Right ventricle myocardium superior (tissue), 1 donor: ENCODE data around the gene RMI1. TPM values are rescaled to one million over a fixed set of nuclear protein-coding genes. Genes with fewer than 3 reads are reported as not detected.
"Not testable (repeated sequence)": the region's sequence is repeated elsewhere in the genome, so short reads cannot be mapped to it uniquely, and the experiment has no call there.

Experiments
- ATAC-seq: fragments of 200-7000 bp; cut with Tn5 transposase; one replicate; pipeline ENCODE4 v1.9.1; 2020; ENCODE audit warnings: mild to moderate bottlenecking; ENCODE audit not compliant: poor library complexity
- DNase-seq: peaks from one replicate; pipeline ENCODE4 v3.0.0-alpha.2; 2020
- intact Hi-C: fragments of 100-400 bp; cut with DNase I; formaldehyde crosslinking; loops from one replicate; pipeline ENCODE4 v1.11.2; 2022
- microRNA-seq: library from miRNA; unstranded; fragments of <30 nt; microRNA quantifications from one replicate; pipeline ENCODE4 v1.2.0, GENCODE V29; 2020
- total RNA-seq: library from RNA; stranded (reverse); fragmentation: NEBNext Ultra II Directional; extraction: Animal tissue kit (Norgen Biotek cat#: 25700); gene quantifications from one replicate; pipeline ENCODE4 v1.2.1, GENCODE V29; 2021
- donor health status: DM: no; HTN: yes; CAD: no; lungs with severe emphysema.

Gene RMI1
- total RNA-seq, 1 donor from 2014 or later, result 7.6 TPM

DNA sequence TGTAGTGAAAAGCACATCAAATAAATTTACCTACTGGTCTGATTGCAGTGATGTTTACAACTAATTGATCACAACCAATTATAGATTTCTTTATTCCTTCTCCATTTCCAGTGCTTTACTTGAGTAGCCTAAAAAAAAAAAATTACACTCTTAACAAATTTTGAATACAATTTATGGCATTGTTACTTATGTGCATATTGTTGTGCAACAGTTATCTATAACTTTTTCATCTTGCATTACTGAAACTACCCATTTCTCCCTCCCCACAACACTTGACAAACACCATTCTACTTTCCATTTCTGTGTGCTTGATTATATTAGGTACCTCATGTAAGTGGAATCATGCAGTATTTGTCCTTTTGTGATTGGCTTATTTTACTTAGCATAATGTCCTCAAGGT, 12.3 kb downstream of the RMI1 start:
- intact Hi-C loops, result no loop called here
- DNase-seq, result no peak
- no peak for ATAC-seq

DNA sequence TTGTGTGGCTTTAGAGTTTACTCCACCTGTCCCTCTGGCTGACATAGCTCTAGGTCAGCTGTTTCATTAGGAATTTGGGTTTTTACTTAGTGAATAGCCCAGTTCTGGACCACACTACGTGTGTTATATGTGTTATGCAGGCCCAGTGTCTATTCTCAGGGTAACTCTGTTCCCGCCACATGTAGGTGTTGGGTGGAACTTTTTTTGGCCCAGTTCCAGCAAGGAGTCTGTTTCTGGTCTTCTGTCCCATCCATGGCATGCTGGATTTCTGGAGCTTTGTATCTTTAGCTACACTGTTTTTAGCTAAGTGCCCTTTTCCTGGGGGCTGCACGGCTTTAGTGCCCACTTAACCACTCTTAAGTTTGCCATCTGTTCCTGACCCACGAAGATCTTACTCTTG, 15.5 kb downstream of the RMI1 start:
- no peak for DNase-seq
- intact Hi-C loops, result no loop called here
- no peak for ATAC-seq

DNA sequence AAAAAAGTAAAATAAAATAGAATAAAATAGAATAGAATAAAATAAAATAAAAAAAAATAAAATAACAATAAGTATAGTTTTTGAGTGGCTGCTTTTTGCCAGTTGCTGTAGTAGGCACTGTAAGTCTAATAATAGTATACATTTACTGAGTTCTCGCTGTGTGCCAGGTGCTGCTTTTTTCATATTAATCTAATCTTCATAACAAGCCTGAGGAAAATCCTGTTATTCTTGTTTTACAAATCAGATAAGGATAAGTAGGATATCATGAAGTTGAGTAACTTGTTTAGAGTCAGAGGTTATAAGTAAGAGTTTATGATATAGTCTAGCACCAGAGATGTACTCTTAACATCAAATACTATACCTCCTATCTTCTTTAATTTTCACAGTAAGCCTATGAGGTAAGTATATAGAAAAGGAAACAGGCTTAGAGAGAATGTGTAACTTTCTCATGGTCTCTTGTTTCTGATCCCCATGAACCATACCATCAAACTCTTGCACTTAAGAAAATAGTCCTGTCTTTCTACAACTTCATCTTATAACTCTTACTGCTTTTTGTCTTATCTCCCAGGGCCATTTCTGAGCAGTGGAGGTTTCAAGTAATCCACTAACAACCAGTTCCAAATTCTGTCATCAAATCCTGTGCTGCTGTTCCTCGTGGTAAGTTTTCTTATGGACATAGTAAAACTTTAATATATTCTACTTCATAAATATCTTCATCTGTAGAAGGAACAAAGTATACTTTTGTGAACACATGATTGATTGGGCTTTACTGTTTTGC, 18.7 kb downstream of the RMI1 start:
- ATAC-seq, result no peak
- DNase-seq, result no peak
- intact Hi-C loops, result no loop called here

DNA sequence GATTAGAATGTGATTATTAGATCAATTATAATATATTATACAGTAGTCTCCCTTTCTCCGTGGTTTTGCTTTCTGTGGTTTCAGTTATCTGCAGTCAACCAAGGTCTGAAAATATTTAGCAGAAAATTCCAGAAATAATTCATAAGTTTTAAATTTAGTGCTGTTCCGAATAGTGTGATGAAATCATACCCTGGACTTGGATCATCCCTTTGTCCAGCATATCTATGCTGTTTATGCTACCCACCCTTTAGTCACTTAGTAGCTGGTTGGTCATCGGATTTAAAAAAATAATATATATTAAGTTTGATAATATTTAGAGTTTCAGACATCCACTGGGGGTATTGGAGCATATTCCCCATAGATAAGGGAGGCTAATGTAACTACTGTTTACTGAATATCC, 19.6 kb downstream of the RMI1 start:
- ATAC-seq (no peak), DNase-seq (no peak)
- intact Hi-C loops, result no loop called here

DNA sequence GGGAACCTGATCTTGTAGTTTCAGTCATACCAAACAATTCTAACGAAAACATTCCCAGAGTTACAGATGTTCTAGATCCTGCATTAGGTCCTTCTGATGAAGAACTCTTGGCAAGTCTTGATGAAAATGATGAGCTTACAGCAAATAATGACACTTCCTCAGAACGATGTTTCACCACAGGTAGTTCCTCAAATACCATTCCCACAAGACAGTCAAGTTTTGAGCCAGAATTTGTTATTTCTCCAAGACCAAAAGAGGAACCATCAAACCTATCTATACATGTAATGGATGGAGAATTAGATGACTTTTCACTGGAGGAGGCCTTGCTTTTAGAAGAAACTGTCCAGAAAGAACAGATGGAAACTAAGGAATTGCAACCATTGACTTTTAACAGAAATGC, 21.0 kb downstream of the RMI1 start:
- no peak for DNase-seq

DNA sequence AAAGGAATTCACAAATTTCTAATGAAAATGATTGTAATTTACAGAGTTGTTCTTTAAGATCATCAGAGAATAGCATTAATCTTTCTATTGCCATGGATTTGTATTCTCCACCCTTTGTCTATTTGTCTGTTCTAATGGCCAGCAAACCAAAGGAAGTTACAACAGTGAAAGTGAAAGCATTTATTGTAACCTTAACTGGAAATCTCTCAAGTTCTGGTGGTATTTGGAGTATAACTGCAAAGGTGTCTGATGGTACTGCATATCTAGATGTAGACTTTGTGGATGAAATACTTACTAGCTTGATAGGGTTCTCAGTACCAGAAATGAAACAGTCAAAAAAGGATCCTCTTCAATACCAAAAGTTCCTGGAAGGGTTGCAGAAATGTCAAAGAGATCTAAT, 21.7 kb downstream of the RMI1 start:
- intact Hi-C loops, result no loop called here
- DNase-seq, result no peak
- no peak for ATAC-seq

More for the DNA sequence above, 21.0 kb downstream of the RMI1 start:
- intact Hi-C loops, result no loop called here
- no peak for ATAC-seq

DNA sequence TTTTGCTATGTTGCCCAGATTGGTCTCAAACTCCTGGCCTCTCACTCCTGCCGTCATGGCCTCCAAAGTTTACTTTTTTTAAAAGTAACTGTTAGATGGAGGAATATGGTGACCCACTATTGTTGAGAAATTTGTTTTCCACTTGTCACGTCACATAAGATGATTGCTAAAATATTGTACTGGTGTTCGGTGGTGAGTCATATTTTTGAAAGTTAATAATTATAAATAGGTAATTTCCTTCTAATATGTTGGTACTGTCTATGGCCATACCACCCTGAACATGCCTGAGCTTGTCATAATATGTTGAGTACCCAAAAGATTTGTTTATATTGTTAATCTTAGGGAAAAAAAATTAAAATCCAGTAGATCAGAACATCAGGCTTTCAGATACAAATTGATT, 22.6 kb downstream of the RMI1 start:
- ATAC-seq (no peak), DNase-seq (no peak)
- intact Hi-C loops, result no loop called here

DNA sequence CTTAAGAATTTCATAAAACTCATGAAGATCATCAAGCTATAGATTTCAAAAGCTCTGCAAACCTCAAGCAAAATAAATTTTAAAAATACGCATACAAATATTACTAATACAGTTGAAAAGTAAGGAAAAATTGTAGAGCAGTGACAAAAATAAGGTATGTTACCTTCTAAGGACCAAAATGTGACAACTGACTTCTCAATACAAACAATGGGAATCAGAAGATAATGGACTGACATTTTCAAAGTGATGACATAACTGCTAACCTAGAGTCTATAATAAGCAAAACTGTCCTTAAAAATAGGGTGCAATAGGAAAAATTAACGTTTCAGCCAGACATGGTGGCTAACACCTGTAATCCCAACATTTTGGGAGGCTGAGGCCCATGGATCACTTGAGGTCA, 27.1 kb downstream of the RMI1 start:
- no peak for DNase-seq
- no peak for ATAC-seq
- intact Hi-C loops, result no loop called here

DNA sequence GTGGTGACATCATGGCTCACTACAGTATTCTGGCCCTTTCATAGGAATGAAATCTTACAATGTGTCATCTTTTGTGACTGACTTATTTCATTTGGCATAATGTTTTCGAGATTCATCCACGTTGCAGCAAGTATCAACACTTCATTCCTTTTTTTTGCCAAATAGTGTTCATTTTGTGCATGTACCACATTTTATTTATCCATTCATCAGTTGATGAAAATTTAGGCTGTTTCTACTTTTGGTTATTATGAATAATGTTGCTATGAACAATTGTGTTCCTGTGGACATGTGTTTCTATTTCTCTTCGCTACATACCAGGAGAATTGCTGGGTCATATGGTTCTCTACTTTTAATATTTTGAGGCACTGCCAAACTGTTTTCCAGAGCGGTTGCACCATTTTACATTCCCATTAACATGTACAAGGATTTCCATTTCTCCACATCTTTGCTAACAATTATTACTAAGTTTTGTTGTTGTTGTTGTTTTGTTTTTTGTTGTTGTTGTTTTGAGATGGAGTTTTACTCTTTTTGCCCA, 43.5 kb downstream of the RMI1 start:
- DNase-seq (no peak), ATAC-seq (no peak)
- intact Hi-C loops, result no loop called here

DNA sequence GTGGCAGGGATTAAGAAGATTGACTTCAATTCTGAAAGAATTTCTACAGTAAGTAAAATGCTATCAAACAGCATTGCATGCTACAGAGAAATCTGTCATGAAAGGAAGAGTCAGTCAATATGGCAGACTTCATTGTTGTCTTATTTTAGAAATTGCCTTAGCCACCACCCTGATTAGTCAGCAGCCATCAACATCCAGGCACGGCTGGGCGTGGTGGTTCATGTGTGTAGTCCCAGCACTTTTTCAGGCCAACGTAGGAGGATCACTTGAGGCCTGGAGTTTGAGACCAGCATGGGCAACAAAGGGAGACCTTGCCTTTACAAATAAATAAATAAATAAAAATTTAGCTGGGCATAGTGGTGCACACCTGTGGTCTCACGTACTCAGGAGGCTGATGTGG, 46.6 kb downstream of the RMI1 start:
- no peak for ATAC-seq
- intact Hi-C loops, result no loop called here
- no peak for DNase-seq

DNA sequence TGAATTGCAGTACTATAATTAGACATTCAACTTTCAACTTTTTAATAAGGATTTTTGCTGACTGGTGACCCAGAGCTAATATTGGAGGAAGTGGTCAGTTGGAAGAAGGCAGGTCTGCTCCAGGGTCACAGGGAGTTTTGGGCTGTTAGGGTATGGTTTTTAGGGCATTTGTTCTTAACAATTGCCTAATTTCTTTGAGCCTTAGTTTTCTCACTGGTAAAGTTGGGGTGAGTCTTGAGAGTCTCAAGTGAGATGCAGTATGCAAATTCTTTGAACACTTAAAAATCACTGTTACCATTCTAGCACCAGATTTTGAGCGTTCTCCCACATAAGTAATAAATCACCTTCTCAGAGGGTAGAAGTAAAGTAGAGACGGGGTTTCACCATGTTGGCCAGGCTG, 50.9 kb downstream of the RMI1 start:
- intact Hi-C loops, result no loop called here
- DNase-seq (no peak), ATAC-seq (no peak)

DNA sequence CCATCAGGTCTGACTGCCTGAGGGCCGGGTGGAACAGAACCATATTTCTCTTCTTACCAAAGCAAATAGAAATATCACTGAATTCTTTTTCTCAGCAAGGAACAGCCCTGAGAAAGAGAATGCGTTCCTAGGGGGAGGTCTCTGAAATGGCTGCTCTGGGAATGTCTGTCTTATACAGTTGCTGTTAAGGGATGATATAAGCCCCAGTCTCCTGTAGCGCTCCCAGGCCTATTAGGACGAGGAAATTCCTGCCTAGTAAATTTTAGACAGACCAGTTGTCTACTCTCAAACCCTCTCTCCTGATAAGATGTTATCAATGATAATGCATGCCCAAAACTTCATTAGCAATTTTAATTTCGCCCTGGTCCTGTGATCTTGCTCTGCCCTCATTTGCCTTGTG, 61.3 kb downstream of the RMI1 start:
- DNase-seq, ATAC-seq, intact Hi-C loops: not testable (repeated sequence)

DNA sequence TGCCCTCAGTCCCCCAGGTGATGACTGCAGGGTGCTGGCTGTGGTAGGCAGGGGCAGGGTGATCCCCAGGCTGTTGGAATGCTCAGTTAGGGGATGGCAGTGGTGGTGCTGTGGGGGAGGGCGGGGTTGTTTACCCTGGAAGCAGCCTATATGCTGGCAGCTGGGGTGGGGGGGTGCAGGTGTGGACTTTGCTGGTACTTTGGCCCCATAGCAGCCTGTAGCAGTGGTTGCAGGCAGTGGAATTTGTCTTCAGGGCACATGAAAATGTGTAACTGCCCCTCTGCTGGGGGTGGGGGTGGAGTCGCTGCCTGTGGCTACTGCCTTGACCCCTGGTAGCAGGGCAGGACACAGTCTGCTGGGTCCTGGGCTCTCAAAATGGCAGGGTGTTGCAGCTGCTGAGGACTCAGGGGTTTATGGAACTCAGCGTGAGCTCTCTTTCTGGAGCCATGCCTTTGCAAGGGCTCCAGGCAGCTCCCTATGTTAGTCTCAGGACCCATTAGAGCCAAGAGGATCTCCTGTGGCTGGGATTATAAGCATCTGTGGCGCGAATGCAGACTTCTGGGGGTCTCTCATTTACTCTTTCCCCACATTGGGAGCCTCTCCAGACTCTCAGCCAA, 65.0 kb downstream of the RMI1 start:
- intact Hi-C loops, result no loop called here
- ATAC-seq (no peak), DNase-seq (no peak)

Small RNA genes lying within 50 kb of the gene (microRNA-seq; reads per million reads assigned to microRNA genes)
- gene MIR7-1, result 27.5 reads per million, percentile 40 among the genes with 10 or more reads in this experiment

Other genes with a start within 250 kb of the RMI1 start
- 25.2 TPM for gene GKAP1, start 163.0 kb upstream of the RMI1 start, total RNA-seq
- gene KIF27, start 59.4 kb upstream of the RMI1 start, total RNA-seq, result 3.8 TPM
- 248 TPM for gene HNRNPK, start 590 bp upstream of the RMI1 start, total RNA-seq